ENCODE measurements around the gene VAV2.

Gene VAV2

GRCh38 chr9:133879615-133880014, 112.5 kb downstream of the VAV2 start:
- ChIA-PET CTCF (interaction anchor here (0.6 to 0.8 kb wide), 2 partner anchors 24 to 760 kb away, joined by 4 read pairs; no protein-coding TSS in a partner anchor), POLR2A (ENCODE audit: low non-redundant PET) (interaction anchor here (0.6 kb wide), 3 partner anchors 30 to 255 kb away, joined by 3 to 8 read pairs (median 4); no protein-coding TSS in a partner anchor)

GRCh38 chr9:133878402-133878801, 113.7 kb downstream of the VAV2 start:
- CTCF ChIA-PET = interaction anchor here (0.7 kb wide), 1 partner anchor 84 kb away, joined by 4 read pairs; no protein-coding TSS in a partner anchor
- H3K27ac ChIP-seq = peak overlapping the region; percentile 100
- no peak for DNase-seq (ENCODE audit: low spot score)
- POLR2A ChIA-PET (ENCODE audit: low non-redundant PET) = no interaction called here
- TF ChIP-seq CTCF (conservative IDR thresholded peaks at IDR 0.05; ENCODE audit: low read depth) = no peak

More at GRCh38 chr9:133879615-133880014, 112.5 kb downstream of the VAV2 start:
- TF ChIP-seq CTCF (conservative IDR thresholded peaks at IDR 0.05; ENCODE audit: low read depth) = no peak
- DNase-seq (ENCODE audit: low spot score) = no peak
- H3K27ac ChIP-seq = peak overlapping the region; percentile 100

- ChIA-PET POLR2A (ENCODE audit: low non-redundant PET) (no interaction called here), CTCF (no interaction called here)
- TF ChIP-seq CTCF (conservative IDR thresholded peaks at IDR 0.05; ENCODE audit: low read depth) = no peak
- H3K27ac ChIP-seq = peak overlapping the region; percentile 100
- no peak for DNase-seq (ENCODE audit: low spot score)
Measured at GRCh38 chr9:133877967-133878366, 114.2 kb downstream of the VAV2 start.

GRCh38 chr9:133877327-133877726, 114.8 kb downstream of the VAV2 start:
- CTCF ChIA-PET = interaction anchor here (0.5 to 1.3 kb wide), 7 partner anchors 55 to 562 kb away, joined by 3 to 6 read pairs (median 4); no protein-coding TSS in a partner anchor
- H3K27ac ChIP-seq = peak overlapping the region; percentile 100
- POLR2A ChIA-PET (ENCODE audit: low non-redundant PET) = no interaction called here
- no peak for TF ChIP-seq CTCF (conservative IDR thresholded peaks at IDR 0.05; ENCODE audit: low read depth)
- no peak for DNase-seq (ENCODE audit: low spot score)

- ChIA-PET CTCF (interaction anchor here (0.5 to 1.9 kb wide), 8 partner anchors 12 to 562 kb away, joined by 3 to 6 read pairs (median 4); no protein-coding TSS in a partner anchor), POLR2A (ENCODE audit: low non-redundant PET) (no interaction called here)
- DNase-seq (ENCODE audit: low spot score) = no peak
- H3K27ac ChIP-seq = peak overlapping the region; percentile 100
- no peak for TF ChIP-seq CTCF (conservative IDR thresholded peaks at IDR 0.05; ENCODE audit: low read depth)
Measured at GRCh38 chr9:133876836-133877235, 115.3 kb downstream of the VAV2 start.

- peak overlapping the region; percentile 100 for H3K27ac ChIP-seq
- no peak; the same call in 1 of the 2 replicates for TF ChIP-seq CTCF (conservative IDR thresholded peaks at IDR 0.05; ENCODE audit: low read depth)
- no peak for DNase-seq (ENCODE audit: low spot score)
- CTCF ChIA-PET = interaction anchor here (0.6 to 1.9 kb wide), 6 partner anchors 9 to 118 kb away, joined by 3 to 6 read pairs (median 4); no protein-coding TSS in a partner anchor
- POLR2A ChIA-PET (ENCODE audit: low non-redundant PET) = no interaction called here
Measured at GRCh38 chr9:133876144-133876543, 116.0 kb downstream of the VAV2 start.

All from RWPE1 (cell line).